ENCODE measurements around the gene CREB5.

Gene CREB5

GRCh38 chr7:28481091-28481926, 69.0 kb downstream of the CREB5 start:
- DNase-seq = peak; percentile 20

GRCh38 chr7:28483112-28483511, 70.8 kb downstream of the CREB5 start:
- no peak for DNase-seq

- no peak for DNase-seq
Measured at GRCh38 chr7:28483908-28484605, 71.7 kb downstream of the CREB5 start.

GRCh38 chr7:28484606-28484935, 72.3 kb downstream of the CREB5 start:
- no peak for DNase-seq

- no peak for DNase-seq
Measured at GRCh38 chr7:28487487-28487886, 75.2 kb downstream of the CREB5 start.

- DNase-seq = no peak
Measured at GRCh38 chr7:28488061-28488791, 75.9 kb downstream of the CREB5 start.

- no peak for DNase-seq
Measured at GRCh38 chr7:28490831-28491230, 78.5 kb downstream of the CREB5 start.

GRCh38 chr7:28493477-28493876, 81.2 kb downstream of the CREB5 start:
- DNase-seq = no peak

- no peak for DNase-seq
Measured at GRCh38 chr7:28497009-28497408, 84.7 kb downstream of the CREB5 start.

- no peak for DNase-seq
Measured at GRCh38 chr7:28498636-28499035, 86.3 kb downstream of the CREB5 start.

GRCh38 chr7:28500138-28500537, 87.8 kb downstream of the CREB5 start:
- no peak for DNase-seq

- DNase-seq = no peak
Measured at GRCh38 chr7:28502408-28502807, 90.1 kb downstream of the CREB5 start.

- no peak for DNase-seq
Measured at GRCh38 chr7:28503396-28503795, 91.1 kb downstream of the CREB5 start.

- DNase-seq = no peak
Measured at GRCh38 chr7:28505014-28505413, 92.7 kb downstream of the CREB5 start.

GRCh38 chr7:28505867-28506266, 93.5 kb downstream of the CREB5 start:
- no peak for DNase-seq

GRCh38 chr7:28507525-28508282, 95.4 kb downstream of the CREB5 start:
- no peak for DNase-seq

GRCh38 chr7:28509251-28510025, 97.1 kb downstream of the CREB5 start:
- no peak for DNase-seq

- DNase-seq = no peak
Measured at GRCh38 chr7:28510026-28510369, 97.7 kb downstream of the CREB5 start.

GRCh38 chr7:28512668-28513440, 100.5 kb downstream of the CREB5 start:
- DNase-seq = no peak

GRCh38 chr7:28516390-28517172, 104.3 kb downstream of the CREB5 start:
- DNase-seq = no peak

- no peak for DNase-seq
Measured at GRCh38 chr7:28517206-28517605, 104.9 kb downstream of the CREB5 start.

Measured in activated CD4-positive, alpha-beta T cell treated with anti-CD3 and anti-CD28 coated beads, Interleukin-2, amount 50 U/mL, for 16 hours (primary cell).